ENCODE results near the gene LPCAT3.

Gene LPCAT3

GRCh38 chr12:6998715-6999451 lies 19.4 kb downstream of the LPCAT3 start:
- DNase-seq (ENCODE audit: low read depth) = no peak

DNA sequence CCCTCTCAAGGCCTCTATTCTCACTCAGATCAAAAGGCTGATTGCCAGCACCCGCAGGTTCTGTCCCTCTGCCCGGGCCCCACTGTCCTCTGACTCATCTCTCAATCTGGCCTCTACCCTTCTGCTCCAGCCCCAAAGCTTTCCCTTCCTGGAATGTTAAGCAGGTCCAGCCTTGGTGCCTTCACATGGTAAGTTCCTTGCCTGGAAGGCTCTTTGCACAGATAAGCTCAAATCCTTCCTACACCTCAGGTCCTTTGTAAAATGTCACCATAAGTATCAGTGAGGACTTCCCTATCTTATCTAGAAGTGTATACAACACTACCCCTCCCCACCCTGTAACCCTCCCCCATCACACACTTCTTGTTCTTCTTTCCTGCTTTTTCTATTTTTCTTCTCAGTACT lies 22.2 kb downstream of the LPCAT3 start:
- DNase-seq (ENCODE audit: low read depth) = no peak

DNA sequence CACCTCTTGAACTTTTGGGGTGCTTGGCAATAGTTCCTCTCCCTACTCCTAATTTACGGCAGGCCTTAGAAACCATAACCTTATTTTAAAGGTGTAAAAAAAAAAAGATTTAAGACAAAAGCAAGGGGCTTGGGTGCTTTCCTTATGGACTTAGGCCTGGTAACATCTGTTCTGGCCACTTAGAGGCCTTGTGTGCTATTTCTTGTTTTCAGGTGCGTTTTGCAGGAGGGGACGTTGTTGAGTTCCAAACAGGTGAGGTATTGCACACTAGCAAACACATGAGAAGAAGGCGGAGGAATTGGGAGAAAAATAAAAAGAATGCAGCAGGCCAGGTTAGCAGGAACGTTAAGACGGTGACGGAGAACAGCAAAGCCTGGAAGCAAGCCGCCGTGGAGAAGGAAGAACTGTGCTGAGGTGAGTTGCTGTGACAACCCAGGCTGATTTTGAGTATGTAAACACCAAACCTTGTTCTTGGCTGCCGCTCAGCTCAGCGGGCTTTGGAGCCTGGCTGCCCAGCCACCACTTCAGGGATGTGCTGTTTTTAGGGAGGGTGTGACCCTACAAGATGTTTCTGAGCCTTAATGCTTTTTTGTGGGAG lies 30.2 kb downstream of the LPCAT3 start:
- no peak for DNase-seq (ENCODE audit: low read depth)

- DNase-seq (ENCODE audit: low read depth) = no peak
Observed at GRCh38 chr12:6982532-6982931, 35.7 kb downstream of the LPCAT3 start.

GRCh38 chr12:6981152-6982052 lies 36.9 kb downstream of the LPCAT3 start:
- no peak for DNase-seq (ENCODE audit: low read depth)

- no peak for DNase-seq (ENCODE audit: low read depth)
Observed at GRCh38 chr12:6980740-6981139, 37.5 kb downstream of the LPCAT3 start.

- DNase-seq (ENCODE audit: low read depth) = no peak
Observed at GRCh38 chr12:6980075-6980474, 38.2 kb downstream of the LPCAT3 start.

DNA sequence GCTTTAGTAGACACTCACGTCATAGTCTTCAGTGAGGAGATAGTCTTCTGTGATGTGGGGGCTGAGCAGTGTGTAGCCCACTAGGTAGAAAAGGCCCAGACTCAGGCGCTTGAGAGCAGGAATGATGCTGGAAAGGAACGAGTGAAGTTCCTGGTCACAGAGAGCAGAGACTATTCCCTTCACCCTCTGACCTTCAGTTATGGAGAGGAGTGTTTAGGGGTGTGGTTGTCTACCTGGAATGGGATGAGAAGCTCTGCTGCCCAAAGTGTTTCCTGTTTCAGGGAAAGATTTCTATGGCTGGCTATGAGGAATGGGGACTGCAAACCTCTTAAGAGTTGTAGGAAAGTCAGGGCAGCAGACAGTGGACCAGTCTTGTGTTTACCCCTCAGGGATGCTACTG lies 38.8 kb downstream of the LPCAT3 start:
- no peak for DNase-seq (ENCODE audit: low read depth)

GRCh38 chr12:6979021-6979420 lies 39.3 kb downstream of the LPCAT3 start:
- DNase-seq (ENCODE audit: low read depth) = no peak

DNA sequence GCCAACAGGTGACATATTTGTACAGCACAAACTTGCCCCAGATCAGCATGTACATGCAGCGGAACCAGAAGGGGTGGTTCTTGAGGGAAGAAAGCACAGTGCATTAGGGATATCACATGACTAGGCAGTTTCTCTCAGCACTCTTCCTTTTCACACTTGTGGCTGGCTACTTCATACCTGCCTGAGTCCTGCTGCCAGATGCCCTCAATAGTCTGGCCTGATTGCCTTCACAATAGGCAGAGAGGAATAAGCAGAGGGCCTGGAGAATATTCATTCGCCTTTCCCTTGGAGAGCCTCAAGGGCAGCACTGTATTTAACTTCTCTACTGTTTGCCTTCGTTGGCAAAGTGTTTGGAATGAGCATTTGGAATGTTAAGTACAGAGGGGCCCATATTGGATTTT lies 39.7 kb downstream of the LPCAT3 start:
- no peak for DNase-seq (ENCODE audit: low read depth)

DNA sequence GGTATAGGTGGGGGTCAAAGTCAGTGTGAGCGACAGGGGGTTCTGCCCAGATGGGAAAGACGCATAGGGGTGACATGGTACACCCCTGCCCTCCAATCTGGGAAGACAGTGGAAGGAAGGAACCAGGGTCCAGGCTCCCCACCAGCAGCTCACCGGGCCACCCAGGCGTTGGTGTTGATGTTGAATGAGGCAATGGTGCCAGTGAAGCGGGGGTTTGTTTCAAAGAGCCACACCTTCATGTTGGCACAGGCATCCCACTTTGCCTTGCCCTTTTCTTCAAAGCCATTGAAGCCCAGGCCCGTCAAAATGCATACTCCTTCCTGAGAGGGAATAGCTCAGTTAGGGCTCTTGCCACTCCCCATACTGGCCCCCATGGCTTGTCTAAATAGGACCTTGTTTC lies 40.1 kb downstream of the LPCAT3 start:
- no peak for DNase-seq (ENCODE audit: low read depth)

DNA sequence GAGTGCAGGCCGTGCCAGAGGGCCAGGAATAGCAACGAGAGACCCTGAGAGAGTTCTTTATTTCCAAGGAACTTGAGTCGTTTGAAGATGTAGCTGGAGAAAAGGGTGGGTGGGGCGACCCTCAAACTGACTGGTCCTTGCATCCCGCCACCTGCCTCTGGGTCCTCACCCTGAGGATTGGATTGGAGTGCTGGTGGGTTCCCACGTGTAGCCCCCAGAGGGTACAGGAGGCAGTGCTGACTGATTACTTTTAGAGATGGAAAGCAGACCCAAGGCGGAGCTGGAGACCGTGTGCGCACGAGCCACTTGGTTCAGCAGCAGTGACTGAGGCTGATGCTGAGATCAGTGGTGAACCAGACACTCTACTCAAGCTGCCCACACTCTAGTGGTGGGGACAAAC lies 40.6 kb downstream of the LPCAT3 start:
- no peak for DNase-seq (ENCODE audit: low read depth)

GRCh38 chr12:6975297-6976032 lies 42.8 kb downstream of the LPCAT3 start:
- DNase-seq (ENCODE audit: low read depth) = no peak

DNA sequence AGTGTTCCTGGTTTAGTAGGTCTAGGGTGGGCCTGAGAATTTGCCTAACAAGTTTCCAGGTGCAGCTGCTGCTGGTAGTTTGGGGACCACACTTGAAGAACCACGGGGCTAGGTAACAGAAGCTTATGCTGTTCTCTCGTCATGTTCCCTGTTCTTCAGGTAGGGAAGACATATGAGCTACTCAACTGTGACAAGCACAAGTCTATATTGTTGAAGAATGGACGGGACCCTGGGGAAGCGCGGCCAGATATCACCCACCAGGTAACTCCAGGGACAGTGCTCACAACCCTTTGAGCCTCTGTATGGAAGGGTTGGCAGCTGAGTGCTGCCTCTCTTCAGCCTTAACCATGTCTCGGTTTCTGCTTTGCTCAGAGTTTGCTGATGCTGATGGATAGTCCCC lies 44.1 kb downstream of the LPCAT3 start:
- no peak for DNase-seq (ENCODE audit: low read depth)

GRCh38 chr12:6970096-6970527 lies 48.2 kb downstream of the LPCAT3 start:
- no peak for DNase-seq (ENCODE audit: low read depth)

DNA sequence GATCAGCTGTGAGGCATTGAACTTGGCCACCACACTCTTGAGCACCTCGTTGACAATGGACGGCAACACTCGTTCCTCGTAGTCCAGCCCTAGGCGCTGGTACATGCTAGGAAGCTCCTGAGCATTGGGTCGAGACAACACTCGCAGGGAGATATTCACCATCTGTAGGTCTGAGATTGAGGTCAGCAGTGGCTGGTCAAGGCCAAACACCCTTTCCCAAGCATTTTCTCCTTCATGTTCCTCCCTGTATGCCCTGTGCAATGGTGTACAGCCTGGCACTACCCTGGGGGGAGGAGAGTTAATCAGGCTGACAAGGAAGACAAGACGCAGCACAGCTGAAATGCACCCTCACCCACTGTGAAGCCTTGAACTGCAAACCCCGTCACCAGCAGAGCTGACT lies 49.9 kb downstream of the LPCAT3 start:
- no peak for DNase-seq (ENCODE audit: low read depth)

- no peak for DNase-seq (ENCODE audit: low read depth)
Observed at GRCh38 chr12:6967651-6968100, 50.6 kb downstream of the LPCAT3 start.

DNA sequence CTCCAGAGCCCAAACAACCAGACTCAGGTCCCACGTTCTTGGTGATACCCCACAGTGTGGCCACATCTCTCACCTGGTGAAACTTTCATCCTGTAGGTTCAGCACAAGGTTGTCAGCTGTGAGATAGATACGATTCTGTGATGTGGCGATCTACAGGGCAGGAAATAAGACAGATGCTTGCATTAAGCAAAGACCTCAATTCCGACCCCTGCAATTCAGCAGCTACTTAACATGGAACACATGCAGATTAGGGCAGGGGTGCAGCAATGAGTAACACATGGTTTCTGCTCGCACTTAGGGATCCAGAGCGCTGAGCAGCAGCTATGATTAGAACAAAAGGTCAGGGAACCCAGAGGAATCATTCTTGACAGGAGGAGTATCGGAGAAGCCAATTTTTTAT lies 51.9 kb downstream of the LPCAT3 start:
- DNase-seq (ENCODE audit: low read depth) = no peak

DNA sequence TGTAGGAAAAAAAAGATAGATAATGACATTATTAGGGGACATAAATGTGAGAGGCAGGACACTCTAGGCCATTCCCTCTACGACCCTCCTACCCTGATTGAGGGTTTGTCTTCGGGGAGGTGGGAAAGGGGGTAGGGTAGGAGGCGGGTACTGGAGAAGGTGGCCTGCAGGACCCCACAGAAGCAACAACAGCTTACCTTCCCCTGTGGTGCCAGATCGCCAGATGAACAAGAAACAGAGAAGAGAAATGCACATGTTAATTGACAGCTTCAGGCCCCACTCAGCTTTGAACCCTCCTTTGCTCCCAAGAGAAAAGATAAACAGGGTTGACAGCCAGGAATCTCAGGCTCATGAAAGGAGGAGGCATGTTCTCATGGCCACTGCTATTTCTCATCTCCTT lies 52.6 kb downstream of the LPCAT3 start:
- DNase-seq (ENCODE audit: low read depth) = no peak

DNA sequence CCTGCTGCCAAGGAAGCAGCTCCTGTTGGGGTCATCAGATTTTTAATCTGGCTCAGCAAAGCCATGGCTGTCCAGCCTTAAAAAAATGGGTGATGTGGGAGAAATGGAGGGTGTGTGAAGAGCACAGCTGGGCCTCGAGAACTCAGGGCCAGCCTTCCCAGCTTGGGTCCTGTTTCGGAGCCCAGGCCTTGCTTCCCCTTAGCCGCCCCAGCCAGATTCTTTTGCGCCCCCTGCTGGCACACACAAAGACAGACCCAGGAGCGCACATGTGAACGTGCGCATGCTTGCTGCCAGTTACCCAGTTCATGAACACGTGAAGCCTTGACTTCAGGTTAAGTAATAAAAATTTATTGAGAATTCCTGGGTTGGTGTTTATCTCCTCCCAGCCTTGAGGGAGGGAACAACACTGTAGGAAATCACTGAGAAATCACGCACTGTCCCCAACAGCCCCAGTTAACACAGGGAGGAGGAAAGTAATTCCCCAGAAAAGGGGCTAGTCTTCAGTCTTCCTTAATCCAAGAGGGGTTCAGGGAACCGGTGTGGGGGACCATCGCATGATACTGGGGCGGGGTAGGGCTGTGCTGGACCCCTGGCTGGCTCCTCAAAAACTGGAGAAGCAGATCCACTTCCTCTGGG lies 53.1 kb downstream of the LPCAT3 start:
- DNase-seq (ENCODE audit: low read depth) = peak; percentile 81

- no peak for DNase-seq (ENCODE audit: low read depth)
Observed at GRCh38 chr12:6964605-6965025, 53.7 kb downstream of the LPCAT3 start.
